ENCODE results near the gene TBKBP1.
"Not testable (repeated sequence)": the region's sequence is repeated elsewhere in the genome, so short reads cannot be mapped to it uniquely, and the experiment has no call there.

Gene TBKBP1

DNA sequence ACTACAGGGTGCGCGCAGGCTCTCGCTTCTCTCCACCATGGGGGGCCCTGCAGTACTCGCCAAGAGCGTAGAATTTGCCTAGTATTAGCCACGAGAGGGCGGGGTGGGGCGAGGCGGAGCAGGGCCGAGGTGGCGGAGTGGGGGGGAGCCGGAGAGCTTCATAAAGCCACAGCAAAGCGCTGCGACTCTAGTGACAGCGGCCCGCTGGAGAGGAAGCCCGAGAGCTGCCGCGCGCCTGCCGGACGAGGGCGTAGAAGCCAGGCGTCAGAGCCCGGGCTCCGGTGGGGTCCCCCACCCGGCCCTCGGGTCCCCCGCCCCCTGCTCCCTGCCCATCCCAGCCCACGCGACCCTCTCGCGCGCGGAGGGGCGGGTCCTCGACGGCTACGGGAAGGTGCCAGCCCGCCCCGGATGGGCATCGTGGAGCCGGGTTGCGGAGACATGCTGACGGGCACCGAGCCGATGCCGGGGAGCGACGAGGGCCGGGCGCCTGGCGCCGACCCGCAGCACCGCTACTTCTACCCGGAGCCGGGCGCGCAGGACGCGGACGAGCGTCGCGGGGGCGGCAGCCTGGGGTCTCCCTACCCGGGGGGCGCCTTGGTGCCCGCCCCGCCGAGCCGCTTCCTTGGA, 39.2 kb downstream of the TBKBP1 start, which contains the start of gene TBX21:
Gene TBX21, plus strand, starts transcription at position 190 of the 627 bp plus-strand sequence. Its CDS starts 219 bp downstream, at position 409.
- DNase-seq (ENCODE audit: low spot score) = peak; percentile 85

GRCh38 chr17:47733674-47734410, 39.9 kb downstream of the TBKBP1 start:
- no peak for DNase-seq (ENCODE audit: low spot score)

DNA sequence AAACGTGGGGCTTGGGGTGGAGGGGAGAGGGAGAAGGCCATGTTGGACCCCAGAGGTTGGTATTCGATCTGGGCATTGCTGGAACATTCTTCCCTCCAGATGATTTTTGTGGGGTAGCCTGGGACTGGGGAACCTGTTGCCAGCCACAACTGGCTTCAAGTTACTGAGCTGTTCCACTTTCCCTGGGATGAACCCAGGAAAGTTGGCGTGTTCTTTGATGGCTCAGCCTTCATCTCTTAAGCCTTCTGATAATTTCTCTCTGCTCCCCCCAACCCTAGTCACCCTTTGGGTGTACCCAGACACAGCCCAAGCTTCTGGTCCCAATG, 41.1 kb downstream of the TBKBP1 start:
- no peak for DNase-seq (ENCODE audit: low spot score)

- no peak for DNase-seq (ENCODE audit: low spot score)
Observed at GRCh38 chr17:47735536-47736011, 41.6 kb downstream of the TBKBP1 start.

DNA sequence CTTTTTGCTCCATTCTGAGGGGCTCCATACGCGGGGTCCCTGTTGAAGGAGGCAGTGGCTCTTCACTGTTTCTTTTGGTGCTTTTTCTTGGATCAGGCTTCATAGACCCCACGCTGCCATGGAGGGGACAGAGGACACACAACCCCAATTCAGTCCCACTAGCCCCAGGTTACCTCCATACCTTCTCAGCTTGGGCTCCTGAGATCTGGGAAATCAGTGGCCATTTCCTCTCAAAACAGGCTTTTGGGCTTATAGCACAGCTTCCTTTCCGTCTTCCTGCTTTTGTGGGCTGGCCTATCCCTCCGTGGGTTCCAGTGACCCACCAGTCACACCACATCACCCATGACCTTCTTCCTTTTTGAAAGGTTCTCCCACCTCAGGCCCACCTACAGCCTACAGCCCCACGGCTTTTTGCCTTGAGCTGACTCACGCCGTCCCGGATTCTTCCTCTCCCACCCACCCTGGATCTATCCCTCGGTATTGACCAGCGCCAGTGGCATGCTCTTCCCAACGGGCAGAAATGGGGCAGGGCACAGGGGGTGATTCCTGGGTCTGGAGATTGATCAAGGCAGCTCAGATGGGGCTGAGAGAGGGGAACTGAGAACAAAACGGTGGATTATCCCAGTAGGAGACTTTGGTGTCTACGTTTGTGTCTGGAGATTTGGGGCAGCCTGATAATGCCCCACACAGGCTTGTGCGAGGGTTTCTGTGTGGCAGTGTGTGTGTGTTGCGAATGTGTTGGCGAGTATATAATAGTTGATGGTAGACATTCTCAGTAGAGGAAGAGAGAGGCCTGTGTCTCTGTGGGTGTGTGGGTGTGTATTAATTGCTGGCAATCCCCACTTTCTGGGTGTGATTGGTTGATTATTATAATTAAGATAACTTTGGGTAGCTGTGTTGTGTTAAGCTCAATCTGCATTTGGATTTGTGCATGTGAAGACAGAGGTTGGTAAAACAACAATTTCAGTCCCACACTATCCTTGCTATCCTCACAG, 42.8 kb downstream of the TBKBP1 start:
- no peak for DNase-seq (ENCODE audit: low spot score)

DNA sequence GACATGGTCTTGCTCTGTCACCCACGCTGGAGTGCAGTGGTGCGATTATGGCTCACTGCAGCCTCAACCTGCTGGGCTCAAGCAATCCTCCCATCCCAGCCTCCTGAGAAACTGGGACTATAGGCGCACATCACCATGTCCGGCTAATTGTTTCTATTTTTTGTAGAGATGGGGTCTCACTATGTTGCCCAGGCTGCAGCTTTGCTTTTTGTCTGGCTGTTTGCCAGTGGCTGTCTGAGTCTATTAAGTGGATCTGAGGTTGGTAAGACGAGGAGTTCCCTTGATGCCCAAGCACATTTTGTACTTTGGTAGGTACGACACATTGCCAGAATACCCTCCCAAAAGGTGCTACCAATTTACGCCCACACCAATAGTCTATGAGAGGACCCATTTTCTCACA, 44.2 kb downstream of the TBKBP1 start:
- no peak for DNase-seq (ENCODE audit: low spot score)

DNA sequence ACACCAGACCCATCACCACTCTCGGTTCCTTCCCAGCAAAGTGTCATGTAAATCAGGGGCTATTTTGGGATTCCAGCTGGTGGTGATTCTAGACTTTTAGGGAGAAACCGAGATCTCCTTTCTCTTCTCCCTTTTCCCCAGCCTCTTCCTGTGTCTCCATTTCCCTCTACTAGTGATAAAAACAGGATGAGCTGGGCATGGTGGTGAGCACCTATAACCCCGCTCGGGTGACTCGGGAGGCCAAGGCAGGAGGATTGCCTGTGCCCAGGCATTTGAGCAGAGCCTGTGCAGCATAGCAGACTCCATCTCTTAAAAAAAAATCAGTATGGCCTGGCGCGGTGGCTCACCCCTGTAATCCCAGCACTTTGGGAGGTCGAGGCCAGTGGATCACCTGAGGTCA, 45.2 kb downstream of the TBKBP1 start:
- DNase-seq (ENCODE audit: low spot score) = no peak

- not testable (repeated sequence) for DNase-seq (ENCODE audit: low spot score)
Observed at GRCh38 chr17:47739945-47740344, 46.0 kb downstream of the TBKBP1 start.

GRCh38 chr17:47741109-47741792, 47.3 kb downstream of the TBKBP1 start:
- no peak for DNase-seq (ENCODE audit: low spot score)

DNA sequence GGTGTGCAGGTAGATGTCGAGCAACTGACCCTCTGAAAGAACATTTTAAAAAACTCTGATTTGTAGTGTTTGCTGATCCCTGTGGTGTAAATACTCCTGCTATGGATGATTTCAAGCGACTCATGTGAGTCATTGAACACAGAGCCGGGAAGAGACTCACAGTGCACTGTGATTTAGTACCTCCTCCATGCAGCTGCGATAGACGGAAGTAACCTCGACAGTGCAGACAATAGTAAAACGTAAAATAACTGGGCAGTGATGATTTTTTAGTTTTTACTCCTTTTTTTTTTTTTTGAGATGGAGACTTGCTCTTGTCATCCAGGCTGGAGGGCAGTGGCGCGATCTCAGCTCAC, 47.8 kb downstream of the TBKBP1 start:
- DNase-seq (ENCODE audit: low spot score) = no peak

DNA sequence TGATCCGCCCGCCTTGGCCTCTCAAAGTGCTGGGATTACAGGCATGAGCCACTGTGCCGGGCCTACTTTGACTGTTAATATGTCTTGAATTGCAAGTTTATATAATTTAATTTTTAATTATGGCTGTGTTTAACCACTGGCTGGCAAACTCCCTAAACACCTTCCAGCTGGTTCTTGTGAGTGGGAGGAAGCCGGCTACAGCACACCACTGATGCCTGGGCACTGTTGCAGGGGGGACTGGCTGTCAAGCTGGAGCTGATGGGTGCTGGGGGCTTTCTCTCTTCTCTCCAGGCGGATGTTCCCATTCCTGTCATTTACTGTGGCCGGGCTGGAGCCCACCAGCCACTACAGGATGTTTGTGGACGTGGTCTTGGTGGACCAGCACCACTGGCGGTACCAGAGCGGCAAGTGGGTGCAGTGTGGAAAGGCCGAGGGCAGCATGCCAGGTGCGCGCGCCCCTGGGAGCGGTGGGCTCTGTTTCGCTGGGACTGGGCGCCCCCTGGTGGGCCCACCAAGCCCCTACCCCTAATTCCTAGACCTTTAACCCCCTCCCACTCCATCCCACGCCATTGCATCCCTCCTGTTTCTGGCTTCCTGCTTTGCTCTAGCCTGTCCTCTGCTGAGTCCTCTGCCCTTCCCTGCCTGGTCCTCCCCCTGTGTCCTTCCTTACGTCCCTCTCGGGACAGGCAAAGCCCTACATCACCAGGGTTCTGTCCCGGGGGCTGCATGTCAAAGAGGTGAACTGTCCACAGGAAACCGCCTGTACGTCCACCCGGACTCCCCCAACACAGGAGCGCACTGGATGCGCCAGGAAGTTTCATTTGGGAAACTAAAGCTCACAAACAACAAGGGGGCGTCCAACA, 48.6 kb downstream of the TBKBP1 start:
- no peak for DNase-seq (ENCODE audit: low spot score)

- DNase-seq (ENCODE audit: low spot score) = no peak
Observed at GRCh38 chr17:47744168-47745036, 50.4 kb downstream of the TBKBP1 start.

DNA sequence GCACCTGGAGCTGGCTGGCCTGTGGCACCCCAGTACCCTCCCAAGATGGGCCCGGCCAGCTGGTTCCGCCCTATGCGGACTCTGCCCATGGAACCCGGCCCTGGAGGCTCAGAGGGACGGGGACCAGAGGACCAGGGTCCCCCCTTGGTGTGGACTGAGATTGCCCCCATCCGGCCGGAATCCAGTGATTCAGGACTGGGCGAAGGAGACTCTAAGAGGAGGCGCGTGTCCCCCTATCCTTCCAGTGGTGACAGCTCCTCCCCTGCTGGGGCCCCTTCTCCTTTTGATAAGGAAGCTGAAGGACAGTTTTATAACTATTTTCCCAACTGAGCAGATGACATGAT, 51.0 kb downstream of the TBKBP1 start:
- DNase-seq (ENCODE audit: low spot score) = no peak

GRCh38 chr17:47751471-47751870, 57.5 kb downstream of the TBKBP1 start:
- DNase-seq (ENCODE audit: low spot score) = no peak

DNA sequence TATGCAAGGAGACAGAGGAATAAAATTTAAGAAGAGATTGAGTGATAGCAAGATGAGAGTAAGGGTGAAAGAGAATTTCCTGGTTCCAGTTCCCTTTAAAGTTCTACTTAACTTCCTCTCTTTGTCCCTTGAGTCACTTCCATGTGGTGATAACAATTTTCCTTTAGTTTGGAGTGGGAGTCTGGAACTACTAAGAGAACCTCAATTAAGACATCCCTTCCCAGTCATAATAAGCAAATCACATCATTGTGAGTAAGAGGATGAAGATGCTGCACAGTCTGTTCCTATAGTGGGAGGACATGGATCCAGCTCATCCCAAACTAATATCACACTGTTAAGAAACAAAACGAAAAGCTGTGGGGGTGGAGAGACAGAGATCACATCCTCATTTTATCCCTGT, 63.4 kb downstream of the TBKBP1 start:
- no peak for DNase-seq (ENCODE audit: low spot score)

GRCh38 chr17:47760409-47761140, 66.6 kb downstream of the TBKBP1 start:
- DNase-seq (ENCODE audit: low spot score) = no peak
